ENCODE measurements around the gene CILP.

The CILP gene

GRCh38 chr15:65211482-65211982, 259 bp upstream of the CILP start:
- no peaks in the 10 kb centered on the region for H3K36me3 Mint-ChIP-seq
- H3K4me3 Mint-ChIP-seq, result no peak overlapping the region

DNA sequence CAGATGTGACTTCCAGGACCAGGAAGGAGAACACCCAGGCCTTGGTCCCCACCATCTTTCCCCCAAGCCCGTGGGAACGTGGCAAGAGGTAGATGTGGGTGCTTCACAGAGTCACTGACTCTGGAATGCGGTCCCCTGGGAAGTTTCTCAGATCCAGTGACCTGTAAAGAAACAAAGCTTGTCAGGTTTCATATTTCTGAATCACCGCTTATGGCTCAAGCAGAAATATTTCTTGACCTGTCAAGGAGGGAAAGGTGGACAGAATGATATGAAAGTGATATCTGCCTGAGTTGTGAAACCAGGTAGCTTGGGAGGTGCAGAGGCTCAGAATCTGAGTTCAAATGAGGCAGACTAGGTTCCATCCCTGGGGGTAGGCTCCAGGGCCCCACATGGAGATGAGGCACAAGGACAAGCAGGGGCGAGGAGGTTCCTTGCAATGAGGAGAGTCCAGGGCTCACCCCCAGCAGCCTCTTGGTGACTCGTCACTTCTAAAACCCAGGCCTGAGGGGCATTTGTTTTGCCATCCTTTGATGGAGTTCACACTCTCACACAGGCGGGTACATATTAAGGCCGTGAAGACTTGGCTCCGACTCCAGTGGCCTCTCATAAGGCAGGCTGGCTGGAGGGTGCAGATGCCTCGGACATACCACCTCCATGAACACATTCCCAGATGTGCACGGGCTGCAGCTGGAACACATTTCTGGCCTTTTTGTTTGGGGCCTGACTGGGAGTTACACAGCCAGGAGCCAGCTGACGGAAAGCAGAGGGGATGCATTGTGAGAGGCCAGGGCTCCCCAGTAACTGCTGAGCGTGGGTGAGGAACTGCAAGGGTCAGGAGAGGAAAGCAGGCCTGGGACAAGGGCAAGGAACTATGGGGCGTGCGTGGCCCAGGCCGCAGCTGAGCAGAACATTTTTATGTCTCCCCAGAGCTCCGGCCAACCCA, 1.3 kb downstream of the CILP start:
- no peak overlapping the region for H3K4me3 Mint-ChIP-seq
- peaks cover 5% of the 10 kb centered on the region for H3K4me1 Mint-ChIP-seq
- no peak for ATAC-seq (ENCODE audit: low read depth)
- no peaks in the 10 kb centered on the region for H3K36me3 Mint-ChIP-seq
- H3K9me3 Mint-ChIP-seq, result no peaks in the 10 kb centered on the region
- H3K27ac Mint-ChIP-seq, result no peak overlapping the region
- H3K27me3 Mint-ChIP-seq, result peaks cover 6% of the 10 kb centered on the region
- DNase-seq (ENCODE audit: low spot score in 2 of 2), result no peak

More at GRCh38 chr15:65211482-65211982, 259 bp upstream of the CILP start:
- DNase-seq (ENCODE audit: low spot score in 2 of 2), result no peak
- Mint-ChIP-seq H3K27ac (no peak overlapping the region), H3K27me3 (peaks cover 6% of the 10 kb centered on the region), H3K4me1 (peaks cover 5% of the 10 kb centered on the region), H3K9me3 (no peaks in the 10 kb centered on the region)
- no peak for ATAC-seq (ENCODE audit: low read depth)

GRCh38 chr15:65208647-65209046, 2.6 kb downstream of the CILP start:
- Mint-ChIP-seq H3K9me3 (no peaks in the 10 kb centered on the region), H3K36me3 (no peaks in the 10 kb centered on the region), H3K4me1 (peaks cover 5% of the 10 kb centered on the region), H3K27me3 (peaks cover 8% of the 10 kb centered on the region), H3K4me3 (no peak overlapping the region), H3K27ac (no peak overlapping the region)
- ATAC-seq (ENCODE audit: low read depth), result no peak
- no peak for DNase-seq (ENCODE audit: low spot score in 2 of 2)

DNA sequence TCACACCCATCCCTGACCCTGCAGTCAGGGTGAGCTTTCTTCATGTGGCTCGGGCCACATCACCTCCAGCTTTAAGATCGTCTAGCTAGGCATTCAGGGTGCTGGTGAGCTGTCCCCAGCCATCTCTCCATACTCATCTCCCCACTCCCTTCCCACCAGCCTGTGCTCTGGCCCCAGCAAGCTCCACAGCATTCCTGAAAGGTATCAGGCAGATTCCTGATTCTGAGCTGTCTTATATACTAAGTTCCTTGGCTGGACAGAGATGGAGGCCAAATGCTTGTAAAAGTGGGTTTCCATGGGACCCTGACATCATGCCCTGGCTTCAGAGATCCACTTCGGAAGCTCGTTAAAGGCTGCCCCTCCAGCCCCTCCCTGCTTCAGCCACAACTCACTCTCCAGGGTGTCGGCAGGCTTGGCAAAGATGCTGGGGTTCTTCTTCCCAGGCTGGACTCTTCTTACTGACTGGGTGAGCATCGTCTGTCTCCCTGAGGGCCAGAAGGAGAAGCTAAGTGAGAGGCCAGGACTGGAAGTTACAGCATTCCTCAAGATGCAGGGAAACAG, 3.9 kb downstream of the CILP start:
- peaks cover 8% of the 10 kb centered on the region for H3K27me3 Mint-ChIP-seq
- peaks cover 5% of the 10 kb centered on the region for H3K4me1 Mint-ChIP-seq
- H3K4me3 Mint-ChIP-seq, result no peak overlapping the region
- H3K9me3 Mint-ChIP-seq, result no peaks in the 10 kb centered on the region
- H3K36me3 Mint-ChIP-seq, result no peaks in the 10 kb centered on the region
- H3K27ac Mint-ChIP-seq, result no peak overlapping the region
- DNase-seq (ENCODE audit: low spot score in 2 of 2) (no peak), ATAC-seq (ENCODE audit: low read depth) (no peak)

DNA sequence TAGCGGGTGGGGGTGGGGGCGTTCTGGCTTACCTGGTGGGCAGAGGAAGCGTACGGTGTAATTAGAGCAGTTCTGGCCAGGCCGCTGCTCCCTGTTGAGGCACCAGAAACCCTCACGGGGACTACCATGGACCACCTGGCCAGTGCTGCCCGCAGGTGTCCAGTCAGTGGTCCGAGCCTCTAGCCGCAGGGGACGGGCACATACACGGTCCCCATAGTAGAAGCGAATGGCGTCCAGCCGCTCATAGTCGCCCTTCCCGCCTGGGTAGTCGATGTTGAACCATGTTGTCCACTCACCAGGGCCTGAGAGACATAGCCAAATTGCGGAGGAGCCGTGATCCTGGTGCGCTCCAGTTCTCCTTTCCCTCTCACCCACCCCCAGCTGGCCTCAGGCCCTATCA, 4.5 kb downstream of the CILP start:
- no peak for DNase-seq (ENCODE audit: low spot score in 2 of 2)
- Mint-ChIP-seq H3K36me3 (peaks cover 2% of the 10 kb centered on the region), H3K27me3 (peaks cover 10% of the 10 kb centered on the region), H3K9me3 (no peaks in the 10 kb centered on the region), H3K27ac (no peak overlapping the region), H3K4me1 (no peaks in the 10 kb centered on the region), H3K4me3 (no peak overlapping the region)
- ATAC-seq (ENCODE audit: low read depth), result no peak

GRCh38 chr15:65204931-65205660, 6.2 kb downstream of the CILP start:
- H3K27me3 Mint-ChIP-seq, result peaks cover 11% of the 10 kb centered on the region
- DNase-seq (ENCODE audit: low spot score in 2 of 2) (no peak), ATAC-seq (ENCODE audit: low read depth) (no peak)
- H3K4me3 Mint-ChIP-seq, result no peak overlapping the region
- no peak overlapping the region for H3K27ac Mint-ChIP-seq
- H3K4me1 Mint-ChIP-seq, result no peaks in the 10 kb centered on the region
- no peaks in the 10 kb centered on the region for H3K9me3 Mint-ChIP-seq
- peaks cover 2% of the 10 kb centered on the region for H3K36me3 Mint-ChIP-seq

DNA sequence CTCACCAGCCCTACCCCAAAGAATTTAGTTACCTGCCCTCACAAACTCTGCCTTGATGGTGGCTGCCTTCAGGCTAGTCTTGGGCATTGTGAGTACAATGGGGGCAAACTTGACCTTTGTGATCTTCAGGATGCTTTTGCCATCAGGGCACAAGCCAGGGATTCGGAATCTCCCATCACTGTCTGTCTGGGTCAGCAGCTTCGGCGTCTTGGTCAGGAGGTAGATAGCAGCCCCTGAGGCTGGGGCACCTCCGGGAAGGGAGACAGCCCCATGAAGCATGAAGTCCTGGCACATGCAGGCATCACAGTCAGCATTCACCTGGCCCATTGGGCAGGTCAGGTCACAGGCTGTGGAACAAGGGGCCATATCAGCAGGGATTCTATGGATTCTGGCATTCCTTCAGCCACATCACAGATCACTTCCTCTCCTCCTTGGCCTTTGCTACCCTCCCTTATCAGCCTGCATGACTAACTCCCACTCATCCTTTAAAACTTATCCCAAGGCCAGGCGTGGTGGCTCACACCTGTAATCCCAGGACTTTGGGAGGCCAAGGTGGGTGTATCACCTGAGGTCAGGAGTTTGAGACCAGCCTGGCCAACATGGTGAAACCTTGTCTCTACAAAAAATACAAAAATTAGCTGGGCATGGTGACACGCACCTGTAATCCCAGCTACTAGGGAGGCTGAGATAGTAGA, 6.9 kb downstream of the CILP start:
- H3K9me3 Mint-ChIP-seq, result no peaks in the 10 kb centered on the region
- H3K27ac Mint-ChIP-seq, result no peak overlapping the region
- no peaks in the 10 kb centered on the region for H3K4me1 Mint-ChIP-seq
- H3K4me3 Mint-ChIP-seq, result no peak overlapping the region
- ATAC-seq (ENCODE audit: low read depth) (no peak), DNase-seq (ENCODE audit: low spot score in 2 of 2) (no peak)
- peaks cover 2% of the 10 kb centered on the region for H3K36me3 Mint-ChIP-seq
- peaks cover 11% of the 10 kb centered on the region for H3K27me3 Mint-ChIP-seq

- Mint-ChIP-seq H3K27me3 (peaks cover 5% of the 10 kb centered on the region), H3K4me3 (no peak overlapping the region), H3K36me3 (peaks cover 2% of the 10 kb centered on the region), H3K9me3 (no peaks in the 10 kb centered on the region), H3K4me1 (no peaks in the 10 kb centered on the region), H3K27ac (no peak overlapping the region)
- ATAC-seq (ENCODE audit: low read depth) (no peak), DNase-seq (ENCODE audit: low spot score in 2 of 2) (no peak)
These were observed 9.4 kb downstream of the CILP start for GRCh38 chr15:65201918-65202317.

- DNase-seq (ENCODE audit: low spot score in 2 of 2), result no peak
- peaks cover 5% of the 10 kb centered on the region for H3K4me1 Mint-ChIP-seq
These were observed 12.7 kb downstream of the CILP start for GRCh38 chr15:65198571-65198970.

DNA sequence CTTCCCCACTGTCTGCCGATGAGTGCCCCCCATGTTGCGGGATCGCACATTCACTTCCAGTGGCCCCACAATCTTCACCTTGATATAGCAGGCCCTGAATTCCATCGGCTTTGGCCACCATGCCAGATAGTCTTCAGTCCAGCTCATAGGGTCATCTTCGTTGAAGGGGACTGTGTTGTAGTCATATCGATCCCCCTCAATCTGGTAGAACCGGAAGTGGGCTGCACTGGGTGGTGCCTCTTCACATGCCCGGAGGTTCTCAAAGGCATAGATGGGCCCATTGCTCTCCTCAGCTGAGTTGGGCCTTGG, 14.0 kb downstream of the CILP start:
- H3K36me3 Mint-ChIP-seq, result peaks cover 2% of the 10 kb centered on the region
- no peak overlapping the region for H3K27ac Mint-ChIP-seq
- peaks cover 6% of the 10 kb centered on the region for H3K4me1 Mint-ChIP-seq
- H3K27me3 Mint-ChIP-seq, result peaks cover 2% of the 10 kb centered on the region
- DNase-seq (ENCODE audit: low spot score in 2 of 2) (no peak), ATAC-seq (ENCODE audit: low read depth) (no peak)
- no peak overlapping the region for H3K4me3 Mint-ChIP-seq
- no peaks in the 10 kb centered on the region for H3K9me3 Mint-ChIP-seq

More at GRCh38 chr15:65198571-65198970, 12.7 kb downstream of the CILP start:
- ATAC-seq (ENCODE audit: low read depth), result no peak
- H3K27ac Mint-ChIP-seq, result no peak overlapping the region
- no peak overlapping the region for H3K4me3 Mint-ChIP-seq
- peaks cover 2% of the 10 kb centered on the region for H3K36me3 Mint-ChIP-seq
- H3K27me3 Mint-ChIP-seq, result peaks cover 2% of the 10 kb centered on the region
- no peaks in the 10 kb centered on the region for H3K9me3 Mint-ChIP-seq

DNA sequence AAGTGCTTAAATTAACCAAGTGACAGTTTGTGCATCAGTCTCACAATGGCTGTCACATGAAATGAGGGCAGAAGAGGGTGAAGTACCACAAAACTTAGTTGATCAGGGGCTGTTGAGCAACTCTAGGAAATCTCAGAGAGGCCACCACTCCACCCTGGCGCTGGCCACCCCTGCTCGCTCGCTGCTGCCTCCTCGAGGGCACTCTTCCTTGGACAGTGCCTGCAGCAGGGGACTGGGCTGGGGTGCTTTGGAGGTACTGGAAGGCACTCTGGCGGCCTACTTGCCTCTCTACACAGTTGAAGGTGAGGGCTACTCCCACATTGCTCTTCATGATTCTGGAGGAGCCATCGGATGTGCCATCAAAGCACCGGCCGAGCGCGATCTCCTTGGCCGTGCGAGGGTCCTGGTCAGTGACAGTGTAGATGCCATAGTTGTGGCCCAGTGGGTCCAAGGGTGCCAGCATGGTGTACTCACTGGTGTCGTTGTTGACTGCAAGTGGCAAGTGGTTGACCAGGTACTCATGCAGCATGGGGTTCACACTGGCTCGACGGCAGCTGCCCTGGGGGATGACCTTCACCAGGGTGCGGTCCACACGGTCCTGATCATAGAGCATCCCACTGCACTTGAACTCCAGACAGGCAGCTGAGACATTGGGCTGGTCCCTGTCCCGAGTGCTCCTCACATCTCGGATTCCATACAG, 14.5 kb downstream of the CILP start:
- ATAC-seq (ENCODE audit: low read depth), result no peak
- Mint-ChIP-seq H3K36me3 (peaks cover under 1% of the 10 kb centered on the region), H3K27me3 (peaks cover 2% of the 10 kb centered on the region), H3K4me1 (peaks cover 8% of the 10 kb centered on the region), H3K4me3 (no peak overlapping the region), H3K27ac (no peak overlapping the region), H3K9me3 (no peaks in the 10 kb centered on the region)
- DNase-seq (ENCODE audit: low spot score in 2 of 2), result no peak

DNA sequence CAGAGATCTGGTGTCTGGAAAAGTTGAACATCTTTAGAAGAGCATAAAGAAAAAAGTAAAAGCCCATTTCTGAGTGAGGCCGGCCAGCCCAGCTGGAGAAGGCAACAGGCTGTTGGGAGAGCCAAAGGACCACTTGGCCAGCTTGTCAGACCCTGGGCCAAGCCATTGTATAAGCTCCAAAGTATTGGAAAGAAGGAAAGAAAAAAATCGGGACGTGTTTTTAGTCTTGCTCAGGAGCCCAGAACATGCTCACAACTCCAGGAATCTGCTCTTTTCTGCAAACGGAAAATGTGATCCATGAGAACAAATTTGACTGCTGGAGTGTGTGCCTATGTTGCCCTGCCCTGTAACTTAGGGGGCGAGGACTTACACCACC, 15.7 kb downstream of the CILP start:
- DNase-seq (ENCODE audit: low spot score in 2 of 2) (no peak), ATAC-seq (ENCODE audit: low read depth) (no peak)
- Mint-ChIP-seq H3K27ac (no peak overlapping the region), H3K36me3 (no peaks in the 10 kb centered on the region), H3K9me3 (no peaks in the 10 kb centered on the region), H3K4me3 (no peak overlapping the region), H3K4me1 (peaks cover 8% of the 10 kb centered on the region), H3K27me3 (peaks cover 1% of the 10 kb centered on the region)

DNA sequence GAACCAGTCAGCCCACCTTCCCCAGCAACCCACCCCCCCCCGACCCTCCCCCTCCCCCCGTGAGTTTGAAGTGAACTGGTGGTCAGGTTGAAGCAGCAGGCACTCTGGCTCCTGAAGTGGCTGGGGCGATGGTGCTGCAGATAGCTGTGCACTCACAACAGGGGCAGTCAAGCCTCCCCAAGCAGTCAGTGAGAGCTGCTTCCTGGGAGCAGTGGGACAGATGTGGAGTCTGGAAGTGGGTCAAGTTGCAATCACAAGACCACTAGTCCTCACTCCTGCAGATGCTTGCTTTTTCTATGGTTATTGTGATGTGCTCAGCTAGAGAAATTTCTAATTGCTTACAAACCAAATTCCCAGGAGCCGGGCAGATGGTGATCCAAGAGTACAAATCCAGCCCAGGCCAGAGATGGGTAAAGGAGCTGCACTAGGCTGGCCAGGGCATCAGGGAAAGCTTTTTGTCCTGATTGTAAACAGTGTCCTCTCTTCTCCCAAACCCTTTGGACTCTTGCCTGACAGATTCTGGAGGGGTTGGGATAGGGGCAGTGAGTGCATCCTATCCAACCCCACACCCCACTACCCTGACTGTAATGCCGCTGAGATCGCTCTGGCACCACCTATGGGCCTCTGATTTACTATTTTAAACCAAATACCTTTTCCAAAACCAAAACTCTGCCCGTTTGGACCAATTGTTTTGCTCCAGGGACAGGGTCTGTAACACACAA, 16.3 kb downstream of the CILP start:
- H3K27ac Mint-ChIP-seq, result no peak overlapping the region
- no peak overlapping the region for H3K4me3 Mint-ChIP-seq
- no peak for DNase-seq (ENCODE audit: low spot score in 2 of 2)
- no peak for ATAC-seq (ENCODE audit: low read depth)
- H3K9me3 Mint-ChIP-seq, result no peaks in the 10 kb centered on the region
- H3K36me3 Mint-ChIP-seq, result no peaks in the 10 kb centered on the region
- H3K4me1 Mint-ChIP-seq, result peaks cover 8% of the 10 kb centered on the region
- H3K27me3 Mint-ChIP-seq, result peaks cover 1% of the 10 kb centered on the region
